Effector CD8-positive, alpha-beta T cell (primary cell): ENCODE results near the gene SFXN2.
"Not testable (repeated sequence)": the region's sequence is repeated elsewhere in the genome, so short reads cannot be mapped to it uniquely, and the experiment has no call there.

Experiments used
- DNase-seq: peaks from one replicate; lab custom pipeline; 2025; lab: John Stamatoyannopoulos, UW

The SFXN2 gene

GRCh38 chr10:102679596-102679995, 34.8 kb upstream of the SFXN2 start:
- no peak for DNase-seq

GRCh38 chr10:102681696-102682095, 32.7 kb upstream of the SFXN2 start:
- DNase-seq, result no peak

GRCh38 chr10:102682416-102682815, 32.0 kb upstream of the SFXN2 start:
- no peak for DNase-seq

- no peak for DNase-seq
These were observed 31.5 kb upstream of the SFXN2 start for GRCh38 chr10:102682981-102683380.

- DNase-seq, result no peak
These were observed 30.7 kb upstream of the SFXN2 start for GRCh38 chr10:102683736-102684135.

GRCh38 chr10:102691285-102692066, 23.0 kb upstream of the SFXN2 start:
- DNase-seq, result no peak

- DNase-seq, result not testable (repeated sequence)
These were observed 19.0 kb upstream of the SFXN2 start for GRCh38 chr10:102695401-102695800.

GRCh38 chr10:102696736-102697135, 17.7 kb upstream of the SFXN2 start:
- DNase-seq, result no peak

- DNase-seq, result no peak
These were observed 15.5 kb upstream of the SFXN2 start for GRCh38 chr10:102698894-102699293.

- no peak for DNase-seq
These were observed 13.2 kb upstream of the SFXN2 start for GRCh38 chr10:102701272-102701671.

GRCh38 chr10:102701796-102702195, 12.6 kb upstream of the SFXN2 start:
- no peak for DNase-seq

GRCh38 chr10:102702742-102703141, 11.7 kb upstream of the SFXN2 start:
- no peak for DNase-seq

GRCh38 chr10:102704915-102705314, 9.5 kb upstream of the SFXN2 start:
- no peak for DNase-seq

GRCh38 chr10:102705531-102705930, 8.9 kb upstream of the SFXN2 start:
- DNase-seq, result no peak

- DNase-seq, result no peak
These were observed 3.8 kb upstream of the SFXN2 start for GRCh38 chr10:102710609-102711008.

GRCh38 chr10:102712089-102712488, 2.3 kb upstream of the SFXN2 start:
- no peak for DNase-seq

GRCh38 chr10:102712843-102713538, 1.4 kb upstream of the SFXN2 start:
- DNase-seq, result no peak

GRCh38 chr10:102713539-102713813, 960 bp upstream of the SFXN2 start:
- DNase-seq, result no peak

GRCh38 chr10:102713814-102714620, 419 bp upstream of the SFXN2 start, which contains the start of gene ARL3:
Gene ARL3, minus strand, starts transcription at chr10:102714397. Its CDS starts 122 bp downstream, at chr10:102714275.
- DNase-seq, result peak; percentile 89

- DNase-seq, result no peak
These were observed 1.4 kb downstream of the SFXN2 start for GRCh38 chr10:102715880-102716279.

- not testable (repeated sequence) for DNase-seq
These were observed 2.6 kb downstream of the SFXN2 start for GRCh38 chr10:102716900-102717565.

- no peak for DNase-seq
These were observed 3.8 kb downstream of the SFXN2 start for GRCh38 chr10:102718220-102718619.
